Neural cell (in vitro differentiated cells): ENCODE measurements around the gene C2.

Experiments
- POLR2AphosphoS5 ChIP-seq: IDR thresholded peaks from 2 replicates; pipeline ENCODE4 v1.6.1; 2012
- TF ChIP-seq, protein P1 (sequence below): fragments of 450-650 bp; IDR thresholded peaks from 2 replicates; pipeline ENCODE4 v1.5.1; 2014; ENCODE audit warnings: antibody characterized with exemption, mild to moderate bottlenecking, moderate library complexity; ENCODE audit not compliant: poor library complexity, severe bottlenecking

GRCh38 chr6:31969712-31970603 lies 42.4 kb downstream of the C2 start:
- no peak for TF ChIP-seq POLR2AphosphoS5
- TF ChIP-seq, protein P1, sequence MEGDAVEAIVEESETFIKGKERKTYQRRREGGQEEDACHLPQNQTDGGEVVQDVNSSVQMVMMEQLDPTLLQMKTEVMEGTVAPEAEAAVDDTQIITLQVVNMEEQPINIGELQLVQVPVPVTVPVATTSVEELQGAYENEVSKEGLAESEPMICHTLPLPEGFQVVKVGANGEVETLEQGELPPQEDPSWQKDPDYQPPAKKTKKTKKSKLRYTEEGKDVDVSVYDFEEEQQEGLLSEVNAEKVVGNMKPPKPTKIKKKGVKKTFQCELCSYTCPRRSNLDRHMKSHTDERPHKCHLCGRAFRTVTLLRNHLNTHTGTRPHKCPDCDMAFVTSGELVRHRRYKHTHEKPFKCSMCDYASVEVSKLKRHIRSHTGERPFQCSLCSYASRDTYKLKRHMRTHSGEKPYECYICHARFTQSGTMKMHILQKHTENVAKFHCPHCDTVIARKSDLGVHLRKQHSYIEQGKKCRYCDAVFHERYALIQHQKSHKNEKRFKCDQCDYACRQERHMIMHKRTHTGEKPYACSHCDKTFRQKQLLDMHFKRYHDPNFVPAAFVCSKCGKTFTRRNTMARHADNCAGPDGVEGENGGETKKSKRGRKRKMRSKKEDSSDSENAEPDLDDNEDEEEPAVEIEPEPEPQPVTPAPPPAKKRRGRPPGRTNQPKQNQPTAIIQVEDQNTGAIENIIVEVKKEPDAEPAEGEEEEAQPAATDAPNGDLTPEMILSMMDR = no peak
